KOPT-K1 (cell line): ENCODE measurements around the gene SYPL1.
A peak's percentile ranks its signal among the peaks of the same experiment; 100 is the strongest.

Experiments used
- H3K27ac ChIP-seq: fragments of 200-600 bp; sonication (generic); 2 replicates; pipeline ENCODE4 v1.5.1; 2016; ENCODE audit warnings: antibody characterized with exemption, mild to moderate bottlenecking, low read depth, low read length; ENCODE audit not compliant: poor library complexity, severe bottlenecking
- H3K36me3 ChIP-seq: fragments of 200-600 bp; sonication (generic); 2 replicates; pipeline ENCODE4 v1.5.1; 2017; ENCODE audit warnings: antibody characterized with exemption, mild to moderate bottlenecking, low read length, moderate library complexity; ENCODE audit not compliant: insufficient read depth
- H3K9me3 ChIP-seq: fragments of 200-600 bp; sonication (generic); 2 replicates; pipeline ENCODE4 v1.5.1; 2017; ENCODE audit warnings: antibody characterized with exemption, low read length, mild to moderate bottlenecking; ENCODE audit not compliant: insufficient read depth, poor library complexity, severe bottlenecking

Gene SYPL1

GRCh38 chr7:106069471-106070200 lies 42.5 kb downstream of the SYPL1 start:
- Histone ChIP-seq H3K9me3 (no peaks in the 10 kb centered on the region), H3K36me3 (no peaks in the 10 kb centered on the region), H3K27ac (peak overlapping the region; percentile 99)

- H3K9me3 ChIP-seq: no peaks in the 10 kb centered on the region
- H3K36me3 ChIP-seq: no peaks in the 10 kb centered on the region
- H3K27ac ChIP-seq: peak overlapping the region; percentile 99
These were observed 43.1 kb downstream of the SYPL1 start for GRCh38 chr7:106068986-106069385.

- Histone ChIP-seq H3K9me3 (no peaks in the 10 kb centered on the region), H3K27ac (peak overlapping the region; percentile 99), H3K36me3 (no peaks in the 10 kb centered on the region)
These were observed 43.6 kb downstream of the SYPL1 start for GRCh38 chr7:106068538-106068961.

GRCh38 chr7:106067678-106068077 lies 44.4 kb downstream of the SYPL1 start:
- Histone ChIP-seq H3K27ac (peak overlapping the region; percentile 99), H3K36me3 (no peaks in the 10 kb centered on the region)

GRCh38 chr7:106065575-106066500 lies 46.3 kb downstream of the SYPL1 start:
- Histone ChIP-seq H3K27ac (no peak overlapping the region), H3K36me3 (no peaks in the 10 kb centered on the region), H3K9me3 (no peaks in the 10 kb centered on the region)

More at GRCh38 chr7:106067678-106068077, 44.4 kb downstream of the SYPL1 start:
- no peaks in the 10 kb centered on the region for H3K9me3 ChIP-seq

GRCh38 chr7:106064771-106065574 lies 47.1 kb downstream of the SYPL1 start:
- Histone ChIP-seq H3K9me3 (no peaks in the 10 kb centered on the region), H3K36me3 (no peaks in the 10 kb centered on the region), H3K27ac (peak overlapping the region; percentile 38)

GRCh38 chr7:106064316-106064715 lies 47.8 kb downstream of the SYPL1 start:
- Histone ChIP-seq H3K36me3 (no peaks in the 10 kb centered on the region), H3K27ac (peak overlapping the region; percentile 38), H3K9me3 (no peaks in the 10 kb centered on the region)

GRCh38 chr7:106063692-106064091 lies 48.4 kb downstream of the SYPL1 start:
- Histone ChIP-seq H3K9me3 (no peaks in the 10 kb centered on the region), H3K27ac (peak overlapping the region; percentile 39), H3K36me3 (no peaks in the 10 kb centered on the region)

- Histone ChIP-seq H3K36me3 (no peaks in the 10 kb centered on the region), H3K9me3 (no peaks in the 10 kb centered on the region), H3K27ac (peak overlapping the region; percentile 39)
These were observed 49.1 kb downstream of the SYPL1 start for GRCh38 chr7:106063024-106063423.

GRCh38 chr7:106062521-106062931 lies 49.6 kb downstream of the SYPL1 start:
- no peaks in the 10 kb centered on the region for H3K9me3 ChIP-seq
- peak overlapping the region; percentile 39 for H3K27ac ChIP-seq
- no peaks in the 10 kb centered on the region for H3K36me3 ChIP-seq

GRCh38 chr7:106062006-106062405 lies 50.1 kb downstream of the SYPL1 start:
- no peaks in the 10 kb centered on the region for H3K9me3 ChIP-seq
- no peaks in the 10 kb centered on the region for H3K36me3 ChIP-seq
- peak overlapping the region; percentile 39 for H3K27ac ChIP-seq

- Histone ChIP-seq H3K27ac (peak overlapping the region; percentile 39), H3K9me3 (no peaks in the 10 kb centered on the region), H3K36me3 (no peaks in the 10 kb centered on the region)
These were observed 50.7 kb downstream of the SYPL1 start for GRCh38 chr7:106061301-106061979.

- Histone ChIP-seq H3K9me3 (no peaks in the 10 kb centered on the region), H3K36me3 (no peaks in the 10 kb centered on the region), H3K27ac (no peak overlapping the region)
These were observed 51.7 kb downstream of the SYPL1 start for GRCh38 chr7:106060394-106060920.

- no peak overlapping the region for H3K27ac ChIP-seq
- H3K9me3 ChIP-seq: no peaks in the 10 kb centered on the region
These were observed 52.6 kb downstream of the SYPL1 start for GRCh38 chr7:106059556-106059955.

More at GRCh38 chr7:106059556-106059955, 52.6 kb downstream of the SYPL1 start:
- H3K36me3 ChIP-seq: no peaks in the 10 kb centered on the region
